Measurements from ENCODE around the gene CCNL2.

Gene CCNL2

DNA sequence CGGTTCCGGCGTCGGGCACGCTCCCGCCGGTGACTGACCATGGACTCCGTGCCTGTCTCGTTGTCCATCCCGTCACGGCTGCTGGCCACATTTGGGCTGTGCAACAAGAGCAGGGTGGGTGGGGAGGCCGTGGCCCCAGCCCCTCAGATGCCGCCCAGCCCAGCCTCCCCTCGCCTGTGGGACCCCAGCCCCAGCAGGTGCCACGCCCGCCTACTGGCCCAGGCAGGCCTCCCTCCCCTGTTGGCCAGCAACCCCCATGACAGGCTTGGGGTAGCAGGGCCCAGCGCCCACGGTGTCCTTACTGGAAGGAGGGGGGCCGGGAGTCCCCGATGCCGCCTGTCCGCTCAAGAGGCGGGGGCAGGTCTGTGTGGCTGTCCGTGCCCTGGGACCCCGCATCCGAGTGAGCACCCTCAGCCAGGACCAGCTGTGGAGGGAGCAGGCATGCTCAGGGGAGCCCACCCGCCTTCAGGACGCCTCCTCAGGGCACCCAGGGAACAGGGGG lies 57.0 kb downstream of the CCNL2 start:
- no peak overlapping the region for H3K9ac ChIP-seq (ENCODE audit: low read length)
- no peaks in the 10 kb centered on the region for H4K20me1 ChIP-seq (ENCODE audit: insufficient read depth, low read length)
- no peak for TF ChIP-seq EZH2phosphoT487 (IDR thresholded peaks at IDR 0.05; ENCODE audit: low read length)
- TF ChIP-seq, protein P1, sequence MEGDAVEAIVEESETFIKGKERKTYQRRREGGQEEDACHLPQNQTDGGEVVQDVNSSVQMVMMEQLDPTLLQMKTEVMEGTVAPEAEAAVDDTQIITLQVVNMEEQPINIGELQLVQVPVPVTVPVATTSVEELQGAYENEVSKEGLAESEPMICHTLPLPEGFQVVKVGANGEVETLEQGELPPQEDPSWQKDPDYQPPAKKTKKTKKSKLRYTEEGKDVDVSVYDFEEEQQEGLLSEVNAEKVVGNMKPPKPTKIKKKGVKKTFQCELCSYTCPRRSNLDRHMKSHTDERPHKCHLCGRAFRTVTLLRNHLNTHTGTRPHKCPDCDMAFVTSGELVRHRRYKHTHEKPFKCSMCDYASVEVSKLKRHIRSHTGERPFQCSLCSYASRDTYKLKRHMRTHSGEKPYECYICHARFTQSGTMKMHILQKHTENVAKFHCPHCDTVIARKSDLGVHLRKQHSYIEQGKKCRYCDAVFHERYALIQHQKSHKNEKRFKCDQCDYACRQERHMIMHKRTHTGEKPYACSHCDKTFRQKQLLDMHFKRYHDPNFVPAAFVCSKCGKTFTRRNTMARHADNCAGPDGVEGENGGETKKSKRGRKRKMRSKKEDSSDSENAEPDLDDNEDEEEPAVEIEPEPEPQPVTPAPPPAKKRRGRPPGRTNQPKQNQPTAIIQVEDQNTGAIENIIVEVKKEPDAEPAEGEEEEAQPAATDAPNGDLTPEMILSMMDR (IDR thresholded peaks at IDR 0.05; ENCODE audit: low read length), result no peak
- no peak for TF ChIP-seq EZH2 (optimal IDR thresholded peaks at IDR 0.05; ENCODE audit: low read depth, low read length)
- no peaks in the 10 kb centered on the region for H3F3A ChIP-seq (ENCODE audit: insufficient read depth, low read length)
- H3K27me3 ChIP-seq (replicated peaks; ENCODE audit: insufficient read depth, low read length), result no peaks in the 10 kb centered on the region
- H3K4me1 ChIP-seq (ENCODE audit: low read length), result no peaks in the 10 kb centered on the region
- H3K36me3 ChIP-seq (replicated peaks; ENCODE audit: insufficient read depth, low read length), result no peaks in the 10 kb centered on the region
- no peaks in the 10 kb centered on the region for H3K9me3 ChIP-seq (replicated peaks; ENCODE audit: insufficient read depth, low read length)
- no peaks in the 10 kb centered on the region for H3K9me2 ChIP-seq (replicated peaks; ENCODE audit: insufficient read depth, low read length)
- H2AFZ ChIP-seq (ENCODE audit: low read length), result no peak overlapping the region
- H3K4me3 ChIP-seq (ENCODE audit: low read length), result no peak overlapping the region
- H3K4me2 ChIP-seq (ENCODE audit: low read depth, low read length), result no peak overlapping the region
- no peak overlapping the region for H3K27ac ChIP-seq (ENCODE audit: low read length)
- DNase-seq, result no peak
- peaks cover 8% of the 10 kb centered on the region for H3K79me2 ChIP-seq (ENCODE audit: low read length)

DNA sequence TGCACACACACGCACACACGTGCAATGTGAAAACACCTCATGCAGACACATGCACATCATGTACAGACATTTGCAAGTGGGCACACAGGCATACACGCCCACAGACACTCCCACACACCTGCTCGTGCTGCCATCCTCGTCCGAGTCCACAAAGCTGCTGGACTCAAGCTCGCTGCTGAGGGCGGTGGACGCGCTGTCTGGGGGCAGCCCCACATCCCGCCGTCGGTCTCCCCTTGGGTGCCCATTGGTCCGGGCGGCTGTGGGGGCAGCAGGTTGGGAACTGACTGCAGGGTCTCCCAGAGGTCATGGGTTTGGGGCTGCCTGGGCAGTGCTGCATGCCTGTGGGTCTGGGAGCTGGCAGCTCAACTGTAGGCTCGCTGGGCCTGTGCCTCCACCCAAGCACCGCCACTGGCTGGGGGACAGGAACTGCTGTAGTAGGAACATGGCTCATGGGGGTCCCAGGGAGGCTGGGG lies 57.5 kb downstream of the CCNL2 start:
- no peaks in the 10 kb centered on the region for H3K4me1 ChIP-seq (ENCODE audit: low read length)
- no peak overlapping the region for H3K9ac ChIP-seq (ENCODE audit: low read length)
- H2AFZ ChIP-seq (ENCODE audit: low read length), result no peak overlapping the region
- TF ChIP-seq, protein P1 (IDR thresholded peaks at IDR 0.05; ENCODE audit: low read length), result no peak
- no peak for TF ChIP-seq EZH2phosphoT487 (IDR thresholded peaks at IDR 0.05; ENCODE audit: low read length)
- no peak for TF ChIP-seq EZH2 (optimal IDR thresholded peaks at IDR 0.05; ENCODE audit: low read depth, low read length)
- no peaks in the 10 kb centered on the region for H3K27me3 ChIP-seq (replicated peaks; ENCODE audit: insufficient read depth, low read length)
- H3K9me2 ChIP-seq (replicated peaks; ENCODE audit: insufficient read depth, low read length), result no peaks in the 10 kb centered on the region
- H4K20me1 ChIP-seq (ENCODE audit: insufficient read depth, low read length), result no peaks in the 10 kb centered on the region
- H3K4me3 ChIP-seq (ENCODE audit: low read length), result no peak overlapping the region
- no peak overlapping the region for H3K27ac ChIP-seq (ENCODE audit: low read length)
- H3K4me2 ChIP-seq (ENCODE audit: low read depth, low read length), result no peak overlapping the region
- H3F3A ChIP-seq (ENCODE audit: insufficient read depth, low read length), result no peaks in the 10 kb centered on the region
- H3K9me3 ChIP-seq (replicated peaks; ENCODE audit: insufficient read depth, low read length), result no peaks in the 10 kb centered on the region
- no peaks in the 10 kb centered on the region for H3K36me3 ChIP-seq (replicated peaks; ENCODE audit: insufficient read depth, low read length)
- peaks cover 3% of the 10 kb centered on the region; the same call in 1 of the 2 replicates for H3K79me2 ChIP-seq (ENCODE audit: low read length)
- no peak for DNase-seq

DNA sequence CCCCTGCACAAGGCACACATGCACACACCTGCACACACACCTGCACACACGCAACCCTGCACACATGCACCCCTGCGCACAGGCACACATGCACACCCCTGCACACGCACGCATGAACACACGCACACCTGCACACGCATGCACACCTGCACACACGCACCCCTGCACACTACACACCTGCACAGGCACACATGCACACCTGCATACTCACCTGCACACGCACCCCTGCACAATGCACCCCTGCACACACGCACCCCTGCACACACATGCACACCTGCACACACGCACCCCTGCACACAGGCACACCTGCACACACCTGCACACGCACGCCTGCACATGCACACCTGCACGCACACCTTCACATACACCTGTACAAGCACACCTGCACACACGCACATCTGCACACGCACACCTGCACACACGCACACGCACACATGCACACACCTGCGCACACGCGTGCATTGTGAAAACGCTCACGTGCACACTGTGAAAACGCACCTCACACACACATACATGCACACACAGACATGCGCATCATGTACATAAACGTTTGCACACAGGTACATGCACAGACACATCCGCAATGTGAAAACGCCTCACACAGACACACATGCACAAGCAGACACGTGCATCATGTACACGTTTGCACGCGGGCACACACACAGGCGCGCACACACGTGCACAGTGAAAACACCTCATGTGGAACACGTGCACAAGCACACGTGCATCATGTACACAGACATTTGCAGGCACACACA lies 58.2 kb downstream of the CCNL2 start:
- no peak for TF ChIP-seq EZH2 (optimal IDR thresholded peaks at IDR 0.05; ENCODE audit: low read depth, low read length)
- no peak for TF ChIP-seq EZH2phosphoT487 (IDR thresholded peaks at IDR 0.05; ENCODE audit: low read length)
- TF ChIP-seq, protein P1 (IDR thresholded peaks at IDR 0.05; ENCODE audit: low read length), result no peak

More for the DNA sequence above, 58.2 kb downstream of the CCNL2 start:
- H3K4me1 ChIP-seq (ENCODE audit: low read length), result no peaks in the 10 kb centered on the region
- H3K9me2 ChIP-seq (replicated peaks; ENCODE audit: insufficient read depth, low read length), result no peaks in the 10 kb centered on the region
- H4K20me1 ChIP-seq (ENCODE audit: insufficient read depth, low read length), result no peaks in the 10 kb centered on the region
- peaks cover 3% of the 10 kb centered on the region; the same call in 1 of the 2 replicates for H3K79me2 ChIP-seq (ENCODE audit: low read length)
- no peak for DNase-seq
- H3F3A ChIP-seq (ENCODE audit: insufficient read depth, low read length), result no peaks in the 10 kb centered on the region
- no peak overlapping the region for H3K27ac ChIP-seq (ENCODE audit: low read length)
- no peak overlapping the region for H2AFZ ChIP-seq (ENCODE audit: low read length)
- H3K4me2 ChIP-seq (ENCODE audit: low read depth, low read length), result no peak overlapping the region
- H3K27me3 ChIP-seq (replicated peaks; ENCODE audit: insufficient read depth, low read length), result no peaks in the 10 kb centered on the region
- H3K4me3 ChIP-seq (ENCODE audit: low read length), result no peak overlapping the region
- no peaks in the 10 kb centered on the region for H3K36me3 ChIP-seq (replicated peaks; ENCODE audit: insufficient read depth, low read length)
- no peak overlapping the region for H3K9ac ChIP-seq (ENCODE audit: low read length)
- H3K9me3 ChIP-seq (replicated peaks; ENCODE audit: insufficient read depth, low read length), result no peaks in the 10 kb centered on the region
